K562 (cell line): ENCODE measurements around the gene TKT. TPM values are rescaled to one million over a fixed set of nuclear protein-coding genes. Genes with fewer than 3 reads are reported as not detected.
A peak's percentile ranks its signal among the peaks of the same experiment; 100 is the strongest.

Experiments used
- CBFA2T3 ChIP-seq: fragments of 450-650 bp; IDR thresholded peaks from 2 replicates; pipeline ENCODE4 v1.6.1; 2017
- CEBPB ChIP-seq: fragments of 450-650 bp; IDR thresholded peaks from 2 replicates; pipeline ENCODE4 v1.6.1; 2016; ENCODE audit warnings: missing genetic modification characterization, missing compliant biosample characterization
- DIDO1 ChIP-seq: fragments of 450-650 bp; IDR thresholded peaks from 2 replicates; pipeline ENCODE4 v1.6.1; 2016; ENCODE audit warnings: low read depth, missing biosample characterization, missing genetic modification characterization
- ESRRA ChIP-seq: fragments of 450-650 bp; IDR thresholded peaks from 2 replicates; pipeline ENCODE4 v1.6.1; 2014; ENCODE audit warnings: low read depth, mild to moderate bottlenecking, moderate library complexity, borderline replicate concordance
- HEY1 ChIP-seq: fragments of 250-450 bp; sonication (Bioruptor Pico); IDR thresholded peaks from 2 replicates; pipeline ENCODE4 v1.5.0; 2020; ENCODE audit warnings: mild to moderate bottlenecking, moderate library complexity, borderline replicate concordance
- HNRNPUL1 ChIP-seq: fragments of 200-400 bp; formaldehyde crosslinking; IDR thresholded peaks from 2 replicates; pipeline ENCODE4 v1.6.1; 2017; ENCODE audit warnings: low read length
- MAZ ChIP-seq, 2 experiments: fragments of 450-650 bp in 1 of 2; sonication (generic) in 1 of 2; formaldehyde crosslinking; IDR thresholded peaks in 1 of 2; conservative IDR thresholded peaks in 1 of 2; 2 replicates each; pipeline versions ENCODE4 v1.4.0 to v1.5.0; 2020; ENCODE audit warnings: mild to moderate bottlenecking in 1 of 2, missing genetic modification reagents in 1 of 2
- MXI1 ChIP-seq: IDR thresholded peaks from 2 replicates; pipeline ENCODE4 v1.6.1; 2011; ENCODE audit warnings: low read depth, mild to moderate bottlenecking, improper control_type of control experiment, low read length
- PHF20 ChIP-seq: fragments of 450-650 bp; IDR thresholded peaks from 2 replicates; pipeline ENCODE4 v1.6.1; 2018; ENCODE audit not compliant: partially characterized antibody
- POLR2A ChIP-seq: fragments of 450-650 bp; conservative IDR thresholded peaks from 2 replicates; pipeline ENCODE4 v1.6.1; 2016
- RUNX1 ChIP-seq: sonication (generic); IDR thresholded peaks from 2 replicates; pipeline ENCODE4 v1.6.1; 2016; ENCODE audit warnings: antibody characterized with exemption, low read depth
- SAP30 ChIP-seq: fragments of 200-600 bp; sonication (generic); IDR thresholded peaks from 2 replicates; pipeline ENCODE4 v1.6.1; 2012; ENCODE audit warnings: borderline replicate concordance, low read depth, mild to moderate bottlenecking, moderate library complexity, low read length, control low read depth, inconsistent platforms; ENCODE audit not compliant: insufficient read depth, poor library complexity, severe bottlenecking
- SMC3 ChIP-seq: conservative IDR thresholded peaks from 2 replicates; pipeline ENCODE4 v1.6.1; 2011; ENCODE audit warnings: low read depth, low read length, improper control_type of control experiment; ENCODE audit not compliant: insufficient read depth
- ZBTB34 ChIP-seq: fragments of 250-450 bp; sonication (Bioruptor Pico); IDR thresholded peaks from 2 replicates; pipeline ENCODE4 v1.8.0; 2021; ENCODE audit warnings: mild to moderate bottlenecking, moderate library complexity
- ZC3H8 ChIP-seq: fragments of 450-650 bp; IDR thresholded peaks from 2 replicates; pipeline ENCODE4 v1.6.1; 2017
- ZNF140 ChIP-seq: fragments of 250-450 bp; sonication (Bioruptor Pico); IDR thresholded peaks from 2 replicates; pipeline ENCODE4 v1.8.0; 2021; ENCODE audit warnings: moderate library complexity, mild to moderate bottlenecking, inconsistent platforms
- ZNF224 ChIP-seq: sonication (generic); formaldehyde crosslinking; IDR thresholded peaks from 2 replicates; pipeline ENCODE4 v1.8.0; 2022; ENCODE audit warnings: mild to moderate bottlenecking, missing genetic modification reagents
- ZNF41 ChIP-seq: fragments of 250-450 bp; sonication (Bioruptor Pico); conservative IDR thresholded peaks from 2 replicates; pipeline ENCODE4 v1.4.0; 2020; ENCODE audit warnings: mild to moderate bottlenecking
- ZNF717 ChIP-seq: fragments of 250-450 bp; sonication (Bioruptor Pico); IDR thresholded peaks from 2 replicates; pipeline ENCODE4 v1.5.0; 2021
- polyA plus RNA-seq, 8 experiments: library from polyadenylated mRNA; depleted of rRNA in 4 of 8; stranded (reverse) in 5 of 8; unstranded in 3 of 8; fragments of >200 nt; fragmentation: Nextera tagmentation in 2 of 8; fragmentation: Illumina TruSeq in 1 of 8; extraction: Ambion mirVana in 2 of 8; extraction: Trizol in 1 of 8; gene quantifications; 2 replicates each; pipeline versions ENCODE4 v1.2.1 to v1.2.3, GENCODE V29; 2011 to 2014; ENCODE audit warnings: inconsistent platforms in 1 of 8, missing spikeins in 1 of 8
- total RNA-seq, 7 experiments: library from RNA; depleted of rRNA in 6 of 7; stranded (reverse); fragments of >200 nt in 6 of 7; fragmentation: Illumina TruSeq in 2 of 7; extraction: Trizol in 2 of 7; gene quantifications; 2 replicates each; pipeline versions ENCODE4 v1.2.1 to v1.2.3, GENCODE V29; 2011 to 2021; ENCODE audit warnings: low replicate concordance in 1 of 7
- TF ChIP-seq, protein P1 (sequence below): fragments of 450-650 bp; IDR thresholded peaks from 2 replicates; pipeline ENCODE4 v1.6.1; 2016; ENCODE audit warnings: low read depth

The TKT gene
- total and polyA plus RNA-seq, 9 of the 15 experiments (the other 6 are each of a cell fraction or from before 2014, with no cell fraction given): 58.1 to 401 (median 187) TPM

DNA sequence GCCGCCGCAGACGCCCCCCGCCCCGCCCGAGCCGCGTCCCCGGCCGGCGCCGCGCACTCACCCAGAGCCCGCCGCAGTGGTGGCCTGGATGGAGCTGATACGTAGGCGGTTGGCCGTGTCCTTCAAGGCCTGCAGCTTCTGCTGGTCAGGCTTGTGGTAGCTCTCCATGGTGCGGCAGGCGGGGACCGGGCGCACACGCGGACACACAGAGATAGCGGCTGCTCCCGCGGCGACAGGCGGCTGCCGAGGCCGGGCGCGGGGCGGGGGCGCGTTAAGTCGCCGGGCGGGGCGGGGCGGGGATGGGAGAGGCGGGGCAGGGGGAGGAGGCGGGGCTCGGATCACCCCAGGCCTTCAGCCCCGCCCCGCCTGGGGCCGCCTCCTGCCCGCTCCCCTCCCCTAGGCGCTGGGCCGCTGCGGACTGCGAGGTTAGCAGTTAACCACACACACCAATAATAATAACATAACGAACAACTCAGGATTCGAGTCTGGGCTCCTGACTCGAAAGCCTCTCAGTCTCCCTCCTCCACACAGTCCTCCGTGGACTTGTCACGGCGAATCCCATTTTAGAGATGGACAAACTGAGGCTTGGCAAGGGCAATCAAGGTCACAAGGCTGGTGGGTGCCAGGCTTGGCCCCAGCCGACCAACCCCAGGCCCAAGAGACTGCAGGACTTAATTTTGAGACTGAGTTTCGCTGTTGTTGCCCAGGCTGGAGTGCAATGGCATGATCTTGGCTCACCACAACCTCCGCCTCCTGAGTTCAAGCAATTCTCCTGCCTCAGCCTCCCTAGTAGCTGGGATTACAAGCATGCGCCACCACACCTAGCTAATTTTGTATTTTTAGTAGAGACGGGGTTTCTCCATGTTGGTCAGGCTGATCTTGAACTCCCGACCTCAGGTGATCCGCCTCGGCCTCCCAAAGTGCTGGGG is at the start of gene TKT (continued):
- TF ChIP-seq ZBTB34 (no peak), ZNF140 (CRISPR knock-in tag) (no peak), DIDO1 (tag) (no peak), POLR2A (peak; percentile 60; the same call in 1 of the 2 replicates), RUNX1 (no peak), PHF20 (peak; percentile 74), HEY1 (no peak), ZNF41 (CRISPR knock-in tag) (no peak), SAP30 (no peak), MAZ (CRISPR knock-in tag; conservative IDR thresholded peaks at IDR 0.05 in 1 of 2, IDR thresholded peaks at IDR 0.05 in 1 of 2) (peak; percentile 54 to 80), ZNF224 (CRISPR knock-in tag) (no peak), HNRNPUL1 (no peak), CEBPB (tag) (no peak), SMC3 (no peak), MXI1 (peak; percentile 27; the same call in 1 of the 2 replicates), ESRRA (peak; percentile 100), CBFA2T3 (peak; percentile 52; the same call in 1 of the 2 replicates), ZNF717 (no peak), ZC3H8 (no peak)
- TF ChIP-seq, protein P1, sequence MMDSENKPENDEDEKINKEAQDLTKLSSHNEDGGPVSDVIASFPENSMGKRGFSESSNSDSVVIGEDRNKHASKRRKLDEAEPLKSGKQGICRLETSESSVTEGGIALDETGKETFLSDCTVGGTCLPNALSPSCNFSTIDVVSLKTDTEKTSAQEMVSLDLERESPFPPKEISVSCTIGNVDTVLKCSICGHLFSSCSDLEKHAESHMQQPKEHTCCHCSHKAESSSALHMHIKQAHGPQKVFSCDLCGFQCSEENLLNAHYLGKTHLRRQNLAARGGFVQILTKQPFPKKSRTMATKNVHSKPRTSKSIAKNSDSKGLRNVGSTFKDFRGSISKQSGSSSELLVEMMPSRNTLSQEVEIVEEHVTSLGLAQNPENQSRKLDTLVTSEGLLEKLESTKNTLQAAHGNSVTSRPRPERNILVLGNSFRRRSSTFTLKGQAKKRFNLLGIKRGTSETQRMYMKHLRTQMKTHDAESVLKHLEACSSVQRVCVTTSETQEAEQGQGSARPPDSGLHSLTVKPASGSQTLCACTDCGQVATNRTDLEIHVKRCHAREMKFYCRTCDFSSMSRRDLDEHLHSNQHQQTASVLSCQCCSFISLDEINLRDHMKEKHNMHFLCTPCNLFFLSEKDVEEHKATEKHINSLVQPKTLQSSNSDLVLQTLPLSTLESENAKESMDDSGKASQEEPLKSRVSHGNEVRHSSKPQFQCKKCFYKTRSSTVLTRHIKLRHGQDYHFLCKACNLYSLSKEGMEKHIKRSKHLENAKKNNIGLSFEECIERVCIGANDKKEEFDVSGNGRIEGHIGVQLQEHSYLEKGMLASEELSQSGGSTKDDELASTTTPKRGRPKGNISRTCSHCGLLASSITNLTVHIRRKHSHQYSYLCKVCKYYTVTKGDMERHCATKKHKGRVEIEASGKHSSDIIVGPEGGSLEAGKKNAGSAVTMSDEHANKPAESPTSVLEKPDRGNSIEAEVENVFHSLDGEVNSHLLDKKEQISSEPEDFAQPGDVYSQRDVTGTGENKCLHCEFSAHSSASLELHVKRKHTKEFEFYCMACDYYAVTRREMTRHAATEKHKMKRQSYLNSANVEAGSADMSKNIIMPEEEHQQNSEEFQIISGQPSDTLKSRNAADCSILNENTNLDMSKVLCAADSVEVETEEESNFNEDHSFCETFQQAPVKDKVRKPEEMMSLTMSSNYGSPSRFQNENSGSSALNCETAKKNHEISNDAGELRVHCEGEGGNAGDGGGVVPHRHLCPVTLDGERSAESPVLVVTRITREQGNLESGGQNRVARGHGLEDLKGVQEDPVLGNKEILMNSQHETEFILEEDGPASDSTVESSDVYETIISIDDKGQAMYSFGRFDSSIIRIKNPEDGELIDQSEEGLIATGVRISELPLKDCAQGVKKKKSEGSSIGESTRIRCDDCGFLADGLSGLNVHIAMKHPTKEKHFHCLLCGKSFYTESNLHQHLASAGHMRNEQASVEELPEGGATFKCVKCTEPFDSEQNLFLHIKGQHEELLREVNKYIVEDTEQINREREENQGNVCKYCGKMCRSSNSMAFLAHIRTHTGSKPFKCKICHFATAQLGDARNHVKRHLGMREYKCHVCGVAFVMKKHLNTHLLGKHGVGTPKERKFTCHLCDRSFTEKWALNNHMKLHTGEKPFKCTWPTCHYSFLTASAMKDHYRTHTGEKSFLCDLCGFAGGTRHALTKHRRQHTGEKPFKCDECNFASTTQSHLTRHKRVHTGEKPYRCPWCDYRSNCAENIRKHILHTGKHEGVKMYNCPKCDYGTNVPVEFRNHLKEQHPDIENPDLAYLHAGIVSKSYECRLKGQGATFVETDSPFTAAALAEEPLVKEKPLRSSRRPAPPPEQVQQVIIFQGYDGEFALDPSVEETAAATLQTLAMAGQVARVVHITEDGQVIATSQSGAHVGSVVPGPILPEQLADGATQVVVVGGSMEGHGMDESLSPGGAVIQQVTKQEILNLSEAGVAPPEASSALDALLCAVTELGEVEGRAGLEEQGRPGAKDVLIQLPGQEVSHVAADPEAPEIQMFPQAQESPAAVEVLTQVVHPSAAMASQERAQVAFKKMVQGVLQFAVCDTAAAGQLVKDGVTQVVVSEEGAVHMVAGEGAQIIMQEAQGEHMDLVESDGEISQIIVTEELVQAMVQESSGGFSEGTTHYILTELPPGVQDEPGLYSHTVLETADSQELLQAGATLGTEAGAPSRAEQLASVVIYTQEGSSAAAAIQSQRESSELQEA: no peak
